ENCODE data around the gene SLC47A2. TPM values are rescaled to one million over a fixed set of nuclear protein-coding genes. Genes with fewer than 3 reads are reported as not detected.

The SLC47A2 gene
- total and polyA plus RNA-seq, 2 donors (not counting 1 experiment from before 2014, with no cell fraction given) = not detected

GRCh38 chr17:19728084-19728495 is 11.7 kb upstream of the SLC47A2 start:
- H3K27ac ChIP-seq (ENCODE audit: insufficient read depth, low read length) = peak overlapping the region; percentile 17
- no peak overlapping the region for H3K4me3 ChIP-seq (replicated peaks in 1 of 4; ENCODE audit: control extremely low read depth in 1 of 4, insufficient read depth in 1 of 4, low read depth in 3 of 4, low read length in 4 of 4)
- peaks cover 9% of the 10 kb centered on the region for H3K4me1 ChIP-seq (ENCODE audit: control insufficient read depth, extremely low read depth, insufficient read depth, low read length)
- no peak overlapping the region for H3K9ac ChIP-seq (ENCODE audit: insufficient read depth, low read length)
- H4K20me1 ChIP-seq (ENCODE audit: control insufficient read depth, extremely low read depth, insufficient read depth, low read length) = no peaks in the 10 kb centered on the region
- no peaks in the 10 kb centered on the region for H3K36me3 ChIP-seq (ENCODE audit: control insufficient read depth, insufficient read depth, low read length)
- H3K27me3 ChIP-seq (ENCODE audit: control insufficient read depth, insufficient read depth, low read length) = no peaks in the 10 kb centered on the region
- H2AFZ ChIP-seq (ENCODE audit: low read length) = no peak overlapping the region
- peak; percentile 50 to 72 for DNase-seq (ENCODE audit: low read depth in 2 of 2)
- H3K9me3 ChIP-seq (ENCODE audit: control insufficient read depth, insufficient read depth, low read depth, low read length) = no peaks in the 10 kb centered on the region
- no peaks in the 10 kb centered on the region for H3K79me2 ChIP-seq (ENCODE audit: control insufficient read depth, insufficient read depth, low read length)
- no peak overlapping the region for H3K4me2 ChIP-seq (ENCODE audit: extremely low read depth, insufficient read depth, low read length)
- TF ChIP-seq, protein P1, sequence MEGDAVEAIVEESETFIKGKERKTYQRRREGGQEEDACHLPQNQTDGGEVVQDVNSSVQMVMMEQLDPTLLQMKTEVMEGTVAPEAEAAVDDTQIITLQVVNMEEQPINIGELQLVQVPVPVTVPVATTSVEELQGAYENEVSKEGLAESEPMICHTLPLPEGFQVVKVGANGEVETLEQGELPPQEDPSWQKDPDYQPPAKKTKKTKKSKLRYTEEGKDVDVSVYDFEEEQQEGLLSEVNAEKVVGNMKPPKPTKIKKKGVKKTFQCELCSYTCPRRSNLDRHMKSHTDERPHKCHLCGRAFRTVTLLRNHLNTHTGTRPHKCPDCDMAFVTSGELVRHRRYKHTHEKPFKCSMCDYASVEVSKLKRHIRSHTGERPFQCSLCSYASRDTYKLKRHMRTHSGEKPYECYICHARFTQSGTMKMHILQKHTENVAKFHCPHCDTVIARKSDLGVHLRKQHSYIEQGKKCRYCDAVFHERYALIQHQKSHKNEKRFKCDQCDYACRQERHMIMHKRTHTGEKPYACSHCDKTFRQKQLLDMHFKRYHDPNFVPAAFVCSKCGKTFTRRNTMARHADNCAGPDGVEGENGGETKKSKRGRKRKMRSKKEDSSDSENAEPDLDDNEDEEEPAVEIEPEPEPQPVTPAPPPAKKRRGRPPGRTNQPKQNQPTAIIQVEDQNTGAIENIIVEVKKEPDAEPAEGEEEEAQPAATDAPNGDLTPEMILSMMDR (conservative IDR thresholded peaks at IDR 0.05 in 1 of 2, IDR thresholded peaks at IDR 0.05 in 1 of 2; ENCODE audit: low read depth in 1 of 2, low read length in 2 of 2) = no peak
- no peak for TF ChIP-seq EZH2 (IDR thresholded peaks at IDR 0.05; ENCODE audit: low read length, missing control alignments)

DNA sequence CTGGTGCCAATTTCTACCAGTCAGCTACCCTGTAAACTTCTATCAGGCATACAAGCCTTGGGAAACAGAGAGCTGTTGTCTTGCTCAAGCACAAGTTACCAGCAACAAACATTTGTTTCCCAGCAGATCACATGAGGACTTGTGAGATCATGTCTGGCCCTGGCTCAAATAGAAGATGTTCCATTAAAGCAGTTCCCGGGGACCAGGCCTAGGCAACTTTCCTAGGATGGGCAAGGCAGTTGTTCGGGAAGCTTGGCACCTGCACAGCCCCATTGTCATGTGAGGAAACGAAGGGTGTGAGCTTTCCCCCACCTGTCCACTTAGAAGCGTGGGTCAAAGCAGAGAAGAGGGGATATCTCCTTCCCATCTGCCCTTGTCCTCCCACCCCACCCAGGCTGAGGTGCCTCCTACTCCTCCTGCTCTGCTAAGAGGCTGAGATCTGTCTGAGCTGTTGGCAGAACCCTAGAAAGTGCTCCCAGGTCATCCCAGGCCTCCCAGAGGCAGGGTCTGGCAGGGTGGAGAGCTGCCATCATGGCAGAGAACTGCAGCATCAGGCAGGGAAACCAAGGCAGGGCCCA is 11.2 kb upstream of the SLC47A2 start:
- no peak overlapping the region for H2AFZ ChIP-seq (ENCODE audit: low read length)
- H3K79me2 ChIP-seq (ENCODE audit: control insufficient read depth, insufficient read depth, low read length) = no peaks in the 10 kb centered on the region
- no peaks in the 10 kb centered on the region for H3K9me3 ChIP-seq (ENCODE audit: control insufficient read depth, insufficient read depth, low read depth, low read length)
- peaks cover 9% of the 10 kb centered on the region for H3K4me1 ChIP-seq (ENCODE audit: control insufficient read depth, extremely low read depth, insufficient read depth, low read length)
- no peak overlapping the region for H3K4me2 ChIP-seq (ENCODE audit: extremely low read depth, insufficient read depth, low read length)
- TF ChIP-seq, protein P1 (conservative IDR thresholded peaks at IDR 0.05 in 1 of 2, IDR thresholded peaks at IDR 0.05 in 1 of 2; ENCODE audit: low read depth in 1 of 2, low read length in 2 of 2) = no peak
- TF ChIP-seq EZH2 (IDR thresholded peaks at IDR 0.05; ENCODE audit: low read length, missing control alignments) = no peak
- H3K27ac ChIP-seq (ENCODE audit: insufficient read depth, low read length) = peak overlapping the region; percentile 17
- H3K36me3 ChIP-seq (ENCODE audit: control insufficient read depth, insufficient read depth, low read length) = no peaks in the 10 kb centered on the region
- no peaks in the 10 kb centered on the region for H4K20me1 ChIP-seq (ENCODE audit: control insufficient read depth, extremely low read depth, insufficient read depth, low read length)
- peak; percentile 40 to 87 for DNase-seq (ENCODE audit: low read depth in 2 of 2)
- H3K4me3 ChIP-seq (replicated peaks in 1 of 4; ENCODE audit: control extremely low read depth in 1 of 4, insufficient read depth in 1 of 4, low read depth in 3 of 4, low read length in 4 of 4) = no peak overlapping the region
- no peak overlapping the region for H3K9ac ChIP-seq (ENCODE audit: insufficient read depth, low read length)
- no peaks in the 10 kb centered on the region for H3K27me3 ChIP-seq (ENCODE audit: control insufficient read depth, insufficient read depth, low read length)

DNA sequence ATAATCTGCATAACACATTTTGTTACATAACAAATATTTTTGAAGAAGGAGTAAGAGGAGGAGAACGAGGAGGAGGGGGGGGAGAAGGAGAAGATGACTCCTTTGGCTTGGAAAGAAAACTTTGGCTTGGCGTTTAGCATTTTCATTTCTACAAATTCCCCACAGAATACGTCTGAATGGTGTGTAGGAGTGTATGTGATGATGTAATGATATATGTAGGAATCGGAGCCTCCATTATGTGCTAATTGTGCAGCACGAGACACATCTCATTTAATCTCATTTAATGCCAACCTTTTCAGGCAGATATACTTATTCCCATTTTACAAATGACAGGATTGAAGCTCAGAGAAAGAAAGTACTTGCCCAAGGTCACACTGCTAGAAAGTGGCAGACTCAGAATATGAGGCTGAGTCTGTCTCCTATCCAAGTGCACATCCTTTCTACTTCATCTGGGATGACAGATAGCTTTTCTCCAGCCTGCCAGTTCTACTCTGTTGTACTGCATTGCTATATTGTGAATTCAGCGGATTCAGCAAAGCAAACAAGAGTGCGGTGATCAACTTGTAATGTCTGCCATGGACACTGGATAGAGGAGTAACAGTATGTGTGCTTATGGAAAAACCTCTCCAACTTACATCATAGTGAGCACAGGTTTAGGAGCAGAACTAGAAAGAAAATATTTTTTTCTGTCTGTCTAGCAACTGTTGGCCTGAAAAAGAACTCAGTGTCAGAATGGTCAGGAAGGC is 10.4 kb upstream of the SLC47A2 start:
- Histone ChIP-seq H3K79me2 (ENCODE audit: control insufficient read depth, insufficient read depth, low read length) (no peaks in the 10 kb centered on the region), H2AFZ (ENCODE audit: low read length) (no peak overlapping the region), H3K4me3 (replicated peaks in 1 of 4; ENCODE audit: control extremely low read depth in 1 of 4, insufficient read depth in 1 of 4, low read depth in 3 of 4, low read length in 4 of 4) (no peak overlapping the region), H3K9me3 (ENCODE audit: control insufficient read depth, insufficient read depth, low read depth, low read length) (no peaks in the 10 kb centered on the region), H3K27me3 (ENCODE audit: control insufficient read depth, insufficient read depth, low read length) (no peaks in the 10 kb centered on the region), H3K9ac (ENCODE audit: insufficient read depth, low read length) (no peak overlapping the region), H4K20me1 (ENCODE audit: control insufficient read depth, extremely low read depth, insufficient read depth, low read length) (no peaks in the 10 kb centered on the region), H3K4me1 (ENCODE audit: control insufficient read depth, extremely low read depth, insufficient read depth, low read length) (peaks cover 9% of the 10 kb centered on the region), H3K4me2 (ENCODE audit: extremely low read depth, insufficient read depth, low read length) (no peak overlapping the region), H3K27ac (ENCODE audit: insufficient read depth, low read length) (no peak overlapping the region), H3K36me3 (ENCODE audit: control insufficient read depth, insufficient read depth, low read length) (no peaks in the 10 kb centered on the region)
- TF ChIP-seq, protein P1 (conservative IDR thresholded peaks at IDR 0.05 in 1 of 2, IDR thresholded peaks at IDR 0.05 in 1 of 2; ENCODE audit: low read depth in 1 of 2, low read length in 2 of 2) = no peak
- no peak for TF ChIP-seq EZH2 (IDR thresholded peaks at IDR 0.05; ENCODE audit: low read length, missing control alignments)
- DNase-seq (ENCODE audit: low read depth in 2 of 2) = peak in 1 of 2 donors; percentile 18
